Measurements from ENCODE around the gene DDR1.

GRCh38 chr6:30896541-30896940 lies 12.2 kb downstream of the DDR1 start:
- TF ChIP-seq, protein P1, sequence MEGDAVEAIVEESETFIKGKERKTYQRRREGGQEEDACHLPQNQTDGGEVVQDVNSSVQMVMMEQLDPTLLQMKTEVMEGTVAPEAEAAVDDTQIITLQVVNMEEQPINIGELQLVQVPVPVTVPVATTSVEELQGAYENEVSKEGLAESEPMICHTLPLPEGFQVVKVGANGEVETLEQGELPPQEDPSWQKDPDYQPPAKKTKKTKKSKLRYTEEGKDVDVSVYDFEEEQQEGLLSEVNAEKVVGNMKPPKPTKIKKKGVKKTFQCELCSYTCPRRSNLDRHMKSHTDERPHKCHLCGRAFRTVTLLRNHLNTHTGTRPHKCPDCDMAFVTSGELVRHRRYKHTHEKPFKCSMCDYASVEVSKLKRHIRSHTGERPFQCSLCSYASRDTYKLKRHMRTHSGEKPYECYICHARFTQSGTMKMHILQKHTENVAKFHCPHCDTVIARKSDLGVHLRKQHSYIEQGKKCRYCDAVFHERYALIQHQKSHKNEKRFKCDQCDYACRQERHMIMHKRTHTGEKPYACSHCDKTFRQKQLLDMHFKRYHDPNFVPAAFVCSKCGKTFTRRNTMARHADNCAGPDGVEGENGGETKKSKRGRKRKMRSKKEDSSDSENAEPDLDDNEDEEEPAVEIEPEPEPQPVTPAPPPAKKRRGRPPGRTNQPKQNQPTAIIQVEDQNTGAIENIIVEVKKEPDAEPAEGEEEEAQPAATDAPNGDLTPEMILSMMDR (IDR thresholded peaks at IDR 0.05): no peak
- TF ChIP-seq FOXP4 (CRISPR knock-in tag; IDR thresholded peaks at IDR 0.05) (no peak), JUN (CRISPR knock-in tag; IDR thresholded peaks at IDR 0.05) (no peak)
